Measurements from ENCODE around the gene SULT4A1.

GRCh38 chr22:43861529-43861928, 784 bp downstream of the SULT4A1 start:
- no peak for TF ChIP-seq CTCF (IDR thresholded peaks at IDR 0.05)
- TF ChIP-seq POLR2AphosphoS5 (IDR thresholded peaks at IDR 0.05; ENCODE audit: low read depth, low read length), result no peak
- TF ChIP-seq EZH2phosphoT487 (IDR thresholded peaks at IDR 0.05; ENCODE audit: borderline replicate concordance, low read depth), result no peak
- TF ChIP-seq RXRA (IDR thresholded peaks at IDR 0.05; ENCODE audit: borderline replicate concordance, low read depth), result no peak
- TF ChIP-seq ZBTB33 (IDR thresholded peaks at IDR 0.05; ENCODE audit: borderline replicate concordance, low read depth), result no peak
- no peak for TF ChIP-seq RCOR1 (IDR thresholded peaks at IDR 0.05; ENCODE audit: low read length)
- no peak for TF ChIP-seq GATA2 (CRISPR knock-in tag; IDR thresholded peaks at IDR 0.05)
- TF ChIP-seq SIN3A (IDR thresholded peaks at IDR 0.05; ENCODE audit: borderline replicate concordance, low read depth, low read length), result no peak
- TF ChIP-seq, protein P1, sequence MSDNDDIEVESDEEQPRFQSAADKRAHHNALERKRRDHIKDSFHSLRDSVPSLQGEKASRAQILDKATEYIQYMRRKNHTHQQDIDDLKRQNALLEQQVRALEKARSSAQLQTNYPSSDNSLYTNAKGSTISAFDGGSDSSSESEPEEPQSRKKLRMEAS (IDR thresholded peaks at IDR 0.05; ENCODE audit: low read depth), result no peak
- TF ChIP-seq YY1 (IDR thresholded peaks at IDR 0.05; ENCODE audit: low read depth), result no peak
- TF ChIP-seq TAF1 (IDR thresholded peaks at IDR 0.05; ENCODE audit: borderline replicate concordance, low read depth, low read length), result no peak
- no peak for TF ChIP-seq RAD21 (IDR thresholded peaks at IDR 0.05; ENCODE audit: low read length)

All from SK-N-SH (cell line).